ENCODE results near the gene NSDHL. TPM values are rescaled to one million over a fixed set of nuclear protein-coding genes. Genes with fewer than 3 reads are reported as not detected.

Gene NSDHL
- total and polyA plus RNA-seq, 2 of the 13 experiments (the other 11 are each of a cell fraction or from before 2014, with no cell fraction given) = 26.2 to 49.3 TPM

- TF ChIP-seq HNF1A (IDR thresholded peaks at IDR 0.05; ENCODE audit: low read depth) (no peak), HNF1A (CRISPR knock-in tag; IDR thresholded peaks at IDR 0.05; ENCODE audit: borderline replicate concordance) (peak; percentile 42; the same call in 1 of the 2 replicates), ZFX (CRISPR knock-in tag; IDR thresholded peaks at IDR 0.05; ENCODE audit: low read depth) (peak; percentile 79; the same call in 1 of the 2 replicates), RBFOX2 (IDR thresholded peaks at IDR 0.05; ENCODE audit: low read depth, low read length) (peak; percentile 71), GPBP1L1 (CRISPR knock-in tag; IDR thresholded peaks at IDR 0.05) (no peak), HINFP (CRISPR knock-in tag; IDR thresholded peaks at IDR 0.05; ENCODE audit: low read depth) (0 out of 2 replicates have a peak, but pooled peaks have one; percentile 18), CTCF (CRISPR knock-in tag; IDR thresholded peaks at IDR 0.05) (peak; percentile 21), TRIM24 (CRISPR knock-in tag; IDR thresholded peaks at IDR 0.05) (no peak), POLR2AphosphoS5 (IDR thresholded peaks at IDR 0.05; ENCODE audit: low read depth, low read length) (peak; percentile 73), ZSCAN5A (CRISPR knock-in tag; IDR thresholded peaks at IDR 0.05; ENCODE audit: borderline replicate concordance) (peak; percentile 42; the same call in 1 of the 2 replicates), YEATS2 (CRISPR knock-in tag; IDR thresholded peaks at IDR 0.05; ENCODE audit: borderline replicate concordance) (no peak; the same call in 1 of the 2 replicates)
Observed at GRCh38 chrX:152830312-152831305, at the start of gene NSDHL, which contains the start of gene CETN2 (continued).

Data from HepG2 (cell line).